Caco-2 (cell line): ENCODE measurements around the gene PRR19. TPM values are rescaled to one million over a fixed set of nuclear protein-coding genes. Genes with fewer than 3 reads are reported as not detected.

Experiments
- BruUV-seq: library from RNA; stranded (reverse); fragments of 400-500 nt; replicated peaks from 2 replicates; lab custom pipeline; 2021; lab: Mats Ljungman, UMichigan
- CTCF ChIA-PET: fragments of 300-600 bp; sonication (Branson Sonifier 250); formaldehyde crosslinking; loops from one replicate; lab custom pipeline; 2022; ENCODE audit warnings: antibody characterized with exemption; lab: Charles Lee
- POLR2A ChIA-PET: fragments of 300-600 bp; sonication (Branson Sonifier 250); formaldehyde crosslinking; loops from one replicate; lab custom pipeline; 2022; ENCODE audit warnings: antibody characterized with exemption; lab: Charles Lee
- DNase-seq, 2 experiments: peaks; one replicate each; pipeline versions ENCODE4 v3.0.0 to v3.0.0-alpha.2; 2020 to 2022
- H3K27me3 ChIP-seq: replicated peaks from 2 replicates; pipeline ENCODE4 v1.6.0; 2011; ENCODE audit warnings: low read length; ENCODE audit not compliant: control insufficient read depth, insufficient read depth
- H3K36me3 ChIP-seq: 2 replicates; pipeline ENCODE4 v1.5.1; 2011; ENCODE audit warnings: low read length; ENCODE audit not compliant: control insufficient read depth, insufficient read depth
- H3K4me1 ChIP-seq: fragments of 250-450 bp; sonication (Bioruptor Pico); 2 replicates; pipeline ENCODE4 v1.5.1; 2020; ENCODE audit warnings: mild to moderate bottlenecking
- H3K4me3 ChIP-seq: 2 replicates; pipeline ENCODE4 v1.5.1; 2011; ENCODE audit warnings: low read depth, mild to moderate bottlenecking, control low read depth, low read length
- H3K9me3 ChIP-seq: fragments of 250-450 bp; sonication (Bioruptor Pico); 2 replicates; pipeline ENCODE4 v1.5.1; 2020; ENCODE audit warnings: mild to moderate bottlenecking, moderate library complexity
- H3K27ac Mint-ChIP-seq: one replicate; pipeline ENCODE4 v1.8.0; 2022; ENCODE audit warnings: mixed read lengths; ENCODE audit not compliant: unreplicated experiment
- H3K27me3 Mint-ChIP-seq: one replicate; pipeline ENCODE4 v1.8.0; 2022; ENCODE audit warnings: mixed read lengths; ENCODE audit not compliant: insufficient read depth, unreplicated experiment
- H3K36me3 Mint-ChIP-seq: one replicate; pipeline ENCODE4 v1.8.0; 2022; ENCODE audit warnings: mild to moderate bottlenecking, mixed read lengths; ENCODE audit not compliant: insufficient read depth, unreplicated experiment
- H3K4me1 Mint-ChIP-seq: one replicate; pipeline ENCODE4 v1.8.0; 2022; ENCODE audit warnings: low read depth, mixed read lengths; ENCODE audit not compliant: unreplicated experiment
- H3K4me3 Mint-ChIP-seq: one replicate; pipeline ENCODE4 v1.8.0; 2022; ENCODE audit warnings: mild to moderate bottlenecking, moderate library complexity, mixed read lengths; ENCODE audit not compliant: unreplicated experiment
- H3K9me3 Mint-ChIP-seq: one replicate; pipeline ENCODE4 v1.8.0; 2022; ENCODE audit warnings: mixed read lengths; ENCODE audit not compliant: unreplicated experiment
- intact Hi-C: fragments of 100-400 bp; cut with micrococcal nuclease; formaldehyde crosslinking; loops from one replicate; pipeline ENCODE4 v1.10.0; 2022; ENCODE audit not compliant: unreplicated experiment
- total RNA-seq: library from RNA; stranded (reverse); gene quantifications from 2 replicates; pipeline ENCODE4 v1.2.3, GENCODE V29; 2022
- TF ChIP-seq, protein P1 (sequence below), 2 experiments: fragments of 200-600 bp in 1 of 2; IDR thresholded peaks; 1 replicate in 1 of 2; 2 replicates in 1 of 2; pipeline versions ENCODE4 v1.5.1 to v1.8.0; 2011 to 2022; ENCODE audit warnings: antibody characterized with exemption in 1 of 2, control low read depth in 1 of 2, inconsistent platforms in 1 of 2, low read depth in 1 of 2, low read length in 1 of 2, mild to moderate bottlenecking in 1 of 2, moderate library complexity in 1 of 2; ENCODE audit not compliant: insufficient read depth in 1 of 2, severe bottlenecking in 1 of 2, unreplicated experiment in 1 of 2

PRR19 gene
- total RNA-seq, 1 experiment from 2014 or later, result 2.8 TPM

GRCh38 chr19:42285541-42285941 lies 16.4 kb upstream of the PRR19 start:
- Histone ChIP-seq H3K27me3 (no peaks in the 10 kb centered on the region), H3K36me3 (peaks cover 1% of the 10 kb centered on the region; the same call in 1 of the 2 replicates), H3K4me1 (peaks cover 32% of the 10 kb centered on the region), H3K4me3 (peak overlapping the region; percentile 64; the same call in 1 of the 2 replicates), H3K9me3 (no peaks in the 10 kb centered on the region)
- DNase-seq, result peak in 1 of 2 experiments; percentile 32
- no TSS peak for BruUV-seq
- no peaks in the 10 kb centered on the region for H3K9me3 Mint-ChIP-seq
- H3K36me3 Mint-ChIP-seq, result peaks cover 30% of the 10 kb centered on the region
- H3K4me1 Mint-ChIP-seq, result peaks cover 18% of the 10 kb centered on the region
- ChIA-PET POLR2A (no interaction called here), CTCF (no interaction called here)
- H3K4me3 Mint-ChIP-seq, result peak overlapping the region; percentile 96
- no peak overlapping the region for H3K27ac Mint-ChIP-seq
- intact Hi-C loops, result no loop called here
- no peaks in the 10 kb centered on the region for H3K27me3 Mint-ChIP-seq
- TF ChIP-seq, protein P1, sequence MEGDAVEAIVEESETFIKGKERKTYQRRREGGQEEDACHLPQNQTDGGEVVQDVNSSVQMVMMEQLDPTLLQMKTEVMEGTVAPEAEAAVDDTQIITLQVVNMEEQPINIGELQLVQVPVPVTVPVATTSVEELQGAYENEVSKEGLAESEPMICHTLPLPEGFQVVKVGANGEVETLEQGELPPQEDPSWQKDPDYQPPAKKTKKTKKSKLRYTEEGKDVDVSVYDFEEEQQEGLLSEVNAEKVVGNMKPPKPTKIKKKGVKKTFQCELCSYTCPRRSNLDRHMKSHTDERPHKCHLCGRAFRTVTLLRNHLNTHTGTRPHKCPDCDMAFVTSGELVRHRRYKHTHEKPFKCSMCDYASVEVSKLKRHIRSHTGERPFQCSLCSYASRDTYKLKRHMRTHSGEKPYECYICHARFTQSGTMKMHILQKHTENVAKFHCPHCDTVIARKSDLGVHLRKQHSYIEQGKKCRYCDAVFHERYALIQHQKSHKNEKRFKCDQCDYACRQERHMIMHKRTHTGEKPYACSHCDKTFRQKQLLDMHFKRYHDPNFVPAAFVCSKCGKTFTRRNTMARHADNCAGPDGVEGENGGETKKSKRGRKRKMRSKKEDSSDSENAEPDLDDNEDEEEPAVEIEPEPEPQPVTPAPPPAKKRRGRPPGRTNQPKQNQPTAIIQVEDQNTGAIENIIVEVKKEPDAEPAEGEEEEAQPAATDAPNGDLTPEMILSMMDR (IDR thresholded peaks at IDR 0.05; ENCODE audit: insufficient read depth in 1 of 2, low read depth in 1 of 2, low read length in 1 of 2, severe bottlenecking in 1 of 2, unreplicated experiment in 1 of 2), result no peak

DNA sequence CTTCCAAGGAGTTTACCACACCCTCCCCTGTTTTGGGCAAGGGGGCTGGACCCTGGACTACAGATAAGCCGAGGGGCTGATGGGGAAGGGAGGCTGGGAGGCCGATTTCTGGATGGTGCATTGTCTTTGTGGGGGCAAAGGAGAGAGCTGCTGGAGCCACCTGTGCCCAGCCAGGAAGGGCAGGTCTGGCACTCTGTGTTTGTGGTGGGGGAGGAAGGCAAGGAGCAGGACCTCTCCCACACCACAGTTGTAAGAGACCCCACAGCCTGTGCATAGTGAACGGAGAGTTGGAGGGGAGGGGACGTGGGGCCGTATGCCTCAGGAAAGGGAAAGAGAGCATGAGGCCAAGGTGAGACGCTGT lies 16.0 kb upstream of the PRR19 start:
- ChIA-PET CTCF (no interaction called here), POLR2A (no interaction called here)
- TF ChIP-seq, protein P1 (IDR thresholded peaks at IDR 0.05; ENCODE audit: insufficient read depth in 1 of 2, low read depth in 1 of 2, low read length in 1 of 2, severe bottlenecking in 1 of 2, unreplicated experiment in 1 of 2), result no peak
- H3K9me3 ChIP-seq, result no peaks in the 10 kb centered on the region
- no peak overlapping the region for H3K27ac Mint-ChIP-seq
- intact Hi-C loops, result no loop called here
- no peaks in the 10 kb centered on the region for H3K9me3 Mint-ChIP-seq
- peaks cover 1% of the 10 kb centered on the region; the same call in 1 of the 2 replicates for H3K36me3 ChIP-seq
- H3K27me3 Mint-ChIP-seq, result no peaks in the 10 kb centered on the region
- peaks cover 30% of the 10 kb centered on the region for H3K36me3 Mint-ChIP-seq
- H3K27me3 ChIP-seq, result no peaks in the 10 kb centered on the region
- H3K4me3 Mint-ChIP-seq, result peak overlapping the region; percentile 96
- peaks cover 18% of the 10 kb centered on the region for H3K4me1 Mint-ChIP-seq
- DNase-seq, result no peak
- BruUV-seq, result no TSS peak
- no peak overlapping the region for H3K4me3 ChIP-seq
- H3K4me1 ChIP-seq, result peaks cover 35% of the 10 kb centered on the region

DNA sequence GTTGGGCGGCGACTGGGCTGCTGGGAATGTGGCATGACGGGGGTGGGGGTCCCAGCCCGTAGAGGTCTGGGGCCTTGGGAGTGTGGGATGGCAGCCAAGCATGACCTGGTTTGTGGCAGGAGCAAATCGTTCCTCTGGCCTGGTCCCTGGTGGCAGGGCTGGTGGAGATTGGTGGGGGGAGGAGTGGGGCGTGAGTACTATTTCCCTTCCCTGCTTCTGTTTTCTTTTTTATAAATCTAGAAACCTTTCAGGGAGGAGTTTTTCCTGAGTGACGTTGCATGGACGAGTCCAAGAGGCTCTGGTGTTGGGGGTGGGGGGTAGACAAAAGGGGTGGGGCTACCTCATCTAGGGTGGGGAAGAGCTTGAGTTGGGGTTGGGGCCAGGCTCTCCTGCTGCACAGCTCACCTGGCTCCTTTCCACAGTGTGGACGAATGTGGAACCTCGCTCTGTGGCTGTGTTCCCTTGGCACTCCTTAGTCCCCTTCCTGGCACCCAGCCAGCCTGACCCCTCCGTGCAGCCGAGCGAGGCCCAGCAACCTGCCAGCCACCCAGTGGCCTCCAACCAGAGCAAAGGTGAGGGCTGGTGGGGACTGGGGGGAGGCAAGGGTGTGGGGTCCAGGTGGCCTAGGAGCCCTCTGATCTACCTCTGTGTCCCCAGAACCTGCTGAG lies 15.4 kb upstream of the PRR19 start:
- intact Hi-C loops, result no loop called here
- no peak overlapping the region for H3K4me3 ChIP-seq
- CTCF ChIA-PET, result no interaction called here
- Mint-ChIP-seq H3K27ac (no peak overlapping the region), H3K4me3 (peak overlapping the region; percentile 96), H3K4me1 (peaks cover 19% of the 10 kb centered on the region), H3K36me3 (peaks cover 32% of the 10 kb centered on the region), H3K9me3 (no peaks in the 10 kb centered on the region), H3K27me3 (no peaks in the 10 kb centered on the region)
- TF ChIP-seq, protein P1 (IDR thresholded peaks at IDR 0.05; ENCODE audit: insufficient read depth in 1 of 2, low read depth in 1 of 2, low read length in 1 of 2, severe bottlenecking in 1 of 2, unreplicated experiment in 1 of 2), result no peak
- POLR2A ChIA-PET, result no interaction called here
- no peak for DNase-seq
- H3K36me3 ChIP-seq, result peaks cover 1% of the 10 kb centered on the region; the same call in 1 of the 2 replicates
- BruUV-seq, result no TSS peak
- H3K27me3 ChIP-seq, result no peaks in the 10 kb centered on the region
- no peaks in the 10 kb centered on the region for H3K9me3 ChIP-seq
- peaks cover 34% of the 10 kb centered on the region for H3K4me1 ChIP-seq
